Trophoblast cell (in vitro differentiated cells and primary cell): ENCODE results near the gene ANXA11.
A peak's percentile ranks its signal among the peaks of the same experiment; 100 is the strongest.
"Not testable (repeated sequence)": the region's sequence is repeated elsewhere in the genome, so short reads cannot be mapped to it uniquely, and the experiment has no call there.

ENCODE experiments used
- DNase-seq, 2 donors: peaks; one replicate each; pipeline ENCODE4 v3.0.0-alpha.2; 2016
- H2AFZ ChIP-seq: 2 replicates; pipeline ENCODE4 v1.6.1; 2013; ENCODE audit warnings: low read length, moderate library complexity, mild to moderate bottlenecking; ENCODE audit not compliant: insufficient read depth, poor library complexity
- H2AK5ac ChIP-seq: 2 replicates; pipeline ENCODE4 v1.6.1; 2013; ENCODE audit warnings: mild to moderate bottlenecking, low read length
- H2BK120ac ChIP-seq: 2 replicates; pipeline ENCODE4 v1.6.1; 2013; ENCODE audit warnings: low read length, mild to moderate bottlenecking, moderate library complexity; ENCODE audit not compliant: insufficient read depth, poor library complexity
- H2BK12ac ChIP-seq: 2 replicates; pipeline ENCODE4 v1.6.1; 2013; ENCODE audit warnings: mild to moderate bottlenecking, low read length, moderate library complexity
- H2BK5ac ChIP-seq: 2 replicates; pipeline ENCODE4 v1.6.1; 2013; ENCODE audit warnings: low read length, low read depth, moderate library complexity, mild to moderate bottlenecking; ENCODE audit not compliant: poor library complexity
- H3K14ac ChIP-seq: 2 replicates; pipeline ENCODE4 v1.6.1; 2013; ENCODE audit warnings: mild to moderate bottlenecking, low read length
- H3K18ac ChIP-seq: 2 replicates; pipeline ENCODE4 v1.6.1; 2013; ENCODE audit warnings: mild to moderate bottlenecking, low read length
- H3K23ac ChIP-seq: 2 replicates; pipeline ENCODE4 v1.6.1; 2013; ENCODE audit warnings: low read length
- H3K27ac ChIP-seq: 2 replicates; pipeline ENCODE4 v1.5.1; 2013; ENCODE audit warnings: low read depth, mild to moderate bottlenecking, inconsistent platforms, low read length, moderate library complexity
- H3K27me3 ChIP-seq: 2 replicates; pipeline ENCODE4 v1.6.1; 2013; ENCODE audit warnings: inconsistent platforms, mild to moderate bottlenecking, low read length, moderate library complexity; ENCODE audit not compliant: insufficient read depth
- H3K36me3 ChIP-seq, 2 experiments: 1 replicate in 1 of 2; 2 replicates in 1 of 2; pipeline ENCODE4 v1.6.1; 2013; ENCODE audit warnings: low read length in 2 of 2, mild to moderate bottlenecking in 2 of 2, moderate library complexity in 1 of 2; ENCODE audit not compliant: insufficient read depth in 2 of 2, control insufficient read depth in 1 of 2
- H3K4ac ChIP-seq: 2 replicates; pipeline ENCODE4 v1.6.1; 2013; ENCODE audit warnings: low read depth, mild to moderate bottlenecking, low read length, moderate library complexity
- H3K4me1 ChIP-seq, 2 experiments: 1 replicate in 1 of 2; 2 replicates in 1 of 2; pipeline ENCODE4 v1.6.1; 2013; ENCODE audit warnings: low read length in 2 of 2, mild to moderate bottlenecking in 2 of 2, moderate library complexity in 1 of 2; ENCODE audit not compliant: insufficient read depth in 2 of 2, control insufficient read depth in 1 of 2
- H3K4me2 ChIP-seq: 2 replicates; pipeline ENCODE4 v1.6.1; 2013; ENCODE audit warnings: inconsistent platforms, mild to moderate bottlenecking, low read length, moderate library complexity
- H3K4me3 ChIP-seq: 2 replicates; pipeline ENCODE4 v1.5.1; 2013; ENCODE audit warnings: mild to moderate bottlenecking, low read depth, low read length, inconsistent platforms
- H3K79me1 ChIP-seq: one replicate; pipeline ENCODE4 v1.6.1; 2013; ENCODE audit warnings: low read length
- H3K79me2 ChIP-seq: 2 replicates; pipeline ENCODE4 v1.6.1; 2013; ENCODE audit warnings: low read length, mild to moderate bottlenecking; ENCODE audit not compliant: control insufficient read depth, insufficient read depth, poor library complexity
- H3K9ac ChIP-seq: 2 replicates; pipeline ENCODE4 v1.6.1; 2013; ENCODE audit warnings: mild to moderate bottlenecking, low read length
- H3K9me3 ChIP-seq: 2 replicates; pipeline ENCODE4 v1.6.1; 2013; ENCODE audit warnings: low read depth, mild to moderate bottlenecking, control low read depth, inconsistent platforms, low read length; ENCODE audit not compliant: insufficient read depth
- H4K12ac ChIP-seq: 2 replicates; pipeline ENCODE4 v1.6.1; 2013; ENCODE audit warnings: low read depth, mild to moderate bottlenecking, low read length, moderate library complexity
- H4K8ac ChIP-seq: 2 replicates; pipeline ENCODE4 v1.6.1; 2013; ENCODE audit warnings: low read depth, mild to moderate bottlenecking, low read length, moderate library complexity
- H4K91ac ChIP-seq: one replicate; pipeline ENCODE4 v1.6.1; 2013; ENCODE audit warnings: low read depth, mild to moderate bottlenecking, low read length, moderate library complexity
- WGBS: extraction: QIAGEN DNeasy Blood & Tissue Kit; methylation state at CpG from one replicate; pipeline ENCODE4 v1.1.7; 2013; ENCODE audit warnings: missing lambda C conversion rate; ENCODE audit not compliant: insufficient read length, insufficient coverage; ENCODE audit errors: extremely low coverage; 5-methylcytosine and 5-hydroxymethylcytosine counted together

The ANXA11 gene

GRCh38 chr10:80203835-80204676, 1.3 kb downstream of the ANXA11 start:
- no peak overlapping the region for H4K12ac ChIP-seq
- no CpG with 5 or more reads among the region's 11 CpGs for WGBS

GRCh38 chr10:80202934-80203834, 2.2 kb downstream of the ANXA11 start:
- Histone ChIP-seq H2AFZ (no peak overlapping the region), H3K23ac (no peak overlapping the region), H3K79me2 (peaks cover 34% of the 10 kb centered on the region), H3K18ac (no peak overlapping the region), H3K36me3 (peaks cover 2 to 5% of the 10 kb centered on the region in 2 experiments), H2BK120ac (no peak overlapping the region), H3K4me1 (peaks cover 17 to 38% of the 10 kb centered on the region in 2 experiments), H3K4me3 (peak overlapping the region; percentile 51), H2AK5ac (no peak overlapping the region), H4K91ac (no peak overlapping the region), H2BK12ac (no peak overlapping the region), H4K12ac (no peak overlapping the region), H3K9ac (no peak overlapping the region), H3K27ac (no peak overlapping the region), H3K14ac (no peak overlapping the region), H3K9me3 (peaks cover 3% of the 10 kb centered on the region), H3K27me3 (no peaks in the 10 kb centered on the region), H3K79me1 (peaks cover 25% of the 10 kb centered on the region), H3K4me2 (peak overlapping the region; percentile 85), H4K8ac (no peak overlapping the region), H2BK5ac (no peak overlapping the region), H3K4ac (peak overlapping the region; percentile 92)
- no CpG with 5 or more reads among the region's 14 CpGs for WGBS
- DNase-seq: peak; percentile 94 to 95

More at GRCh38 chr10:80203835-80204676, 1.3 kb downstream of the ANXA11 start:
- Histone ChIP-seq H3K18ac (peak overlapping the region; percentile 99), H2AK5ac (no peak overlapping the region), H4K91ac (peak overlapping the region; percentile 93), H2BK120ac (peak overlapping the region; percentile 23), H3K9ac (peak overlapping the region; percentile 61), H3K4me1 (peaks cover 17 to 38% of the 10 kb centered on the region in 2 experiments), H3K27me3 (no peaks in the 10 kb centered on the region), H2BK12ac (peak overlapping the region; percentile 35), H3K27ac (peak overlapping the region; percentile 84), H2AFZ (no peak overlapping the region), H3K79me2 (peaks cover 33% of the 10 kb centered on the region), H3K4me2 (peak overlapping the region; percentile 85), H2BK5ac (peak overlapping the region; percentile 87), H3K36me3 (peaks cover 2 to 5% of the 10 kb centered on the region in 2 experiments), H3K23ac (no peak overlapping the region), H3K79me1 (peaks cover 25% of the 10 kb centered on the region), H3K14ac (peak overlapping the region; percentile 98), H3K9me3 (peaks cover 3% of the 10 kb centered on the region), H4K8ac (peak overlapping the region; percentile 93), H3K4ac (peak overlapping the region; percentile 12), H3K4me3 (peak overlapping the region; percentile 85)
- DNase-seq: peak; percentile 37 to 46

GRCh38 chr10:80202530-80202929, 2.8 kb downstream of the ANXA11 start:
- not testable (repeated sequence) for H3K27ac ChIP-seq, H3K4me2 ChIP-seq, DNase-seq, H3K27me3 ChIP-seq, H3K9me3 ChIP-seq, H4K91ac ChIP-seq, H2AFZ ChIP-seq, H2AK5ac ChIP-seq, H2BK120ac ChIP-seq, H4K8ac ChIP-seq, H3K18ac ChIP-seq, H3K23ac ChIP-seq, H3K14ac ChIP-seq, H2BK5ac ChIP-seq, H2BK12ac ChIP-seq, H3K4me3 ChIP-seq, H3K9ac ChIP-seq, H4K12ac ChIP-seq, H3K36me3 ChIP-seq
- H3K79me2 ChIP-seq: peaks cover 38% of the 10 kb centered on the region
- peak overlapping the region; percentile 80 for H3K4ac ChIP-seq
- H3K79me1 ChIP-seq: peaks cover 22% of the 10 kb centered on the region
- no CpG with 5 or more reads among the region's 6 CpGs for WGBS
- peaks cover 14 to 34% of the 10 kb centered on the region in 2 experiments for H3K4me1 ChIP-seq

GRCh38 chr10:80201608-80202141, 3.7 kb downstream of the ANXA11 start:
- no peak overlapping the region for H2BK5ac ChIP-seq
- peak overlapping the region; percentile 21 for H3K18ac ChIP-seq
- no peak overlapping the region for H3K4me2 ChIP-seq
- no peak overlapping the region for H2BK120ac ChIP-seq
- no peak overlapping the region for H2BK12ac ChIP-seq
- H3K4me1 ChIP-seq: peaks cover 11 to 33% of the 10 kb centered on the region in 2 experiments
- no peak for DNase-seq
- H3K36me3 ChIP-seq: peaks cover 2 to 5% of the 10 kb centered on the region in 2 experiments
- no peak overlapping the region for H4K12ac ChIP-seq
- no peaks in the 10 kb centered on the region for H3K27me3 ChIP-seq
- H4K8ac ChIP-seq: no peak overlapping the region
- no peak overlapping the region for H3K4me3 ChIP-seq
- peaks cover 38% of the 10 kb centered on the region for H3K79me2 ChIP-seq
- H3K23ac ChIP-seq: no peak overlapping the region
- H3K4ac ChIP-seq: peak overlapping the region; percentile 59
- H2AFZ ChIP-seq: peak overlapping the region; percentile 37
- peaks cover 15% of the 10 kb centered on the region for H3K79me1 ChIP-seq
- no CpG with 5 or more reads among the region's 8 CpGs for WGBS
- no peak overlapping the region for H2AK5ac ChIP-seq
- H3K9ac ChIP-seq: no peak overlapping the region
- H3K27ac ChIP-seq: no peak overlapping the region
- no peak overlapping the region for H3K14ac ChIP-seq
- H3K9me3 ChIP-seq: peaks cover 3% of the 10 kb centered on the region
- no peak overlapping the region for H4K91ac ChIP-seq
